HEK293 (cell line): Measurements from ENCODE around the gene SLC4A11.

ENCODE experiments used
- WT1 ChIP-seq: fragments of 450-650 bp; formaldehyde crosslinking; IDR thresholded peaks from 2 replicates; pipeline ENCODE4 v1.5.1; 2016; ENCODE audit warnings: missing biosample characterization, missing genetic modification characterization
- ZNF248 ChIP-seq: fragments of 450-650 bp; formaldehyde crosslinking; IDR thresholded peaks from 2 replicates; pipeline ENCODE4 v1.5.1; 2017; ENCODE audit warnings: missing biosample characterization, missing genetic modification characterization
- ZNF274 ChIP-seq, 2 experiments: fragments of 200-500 bp in 1 of 2; fragments of 450-650 bp in 1 of 2; sonication (Bioruptor generic) in 1 of 2; formaldehyde crosslinking in 1 of 2; IDR thresholded peaks; 2 replicates each; pipeline versions ENCODE4 v1.5.1 to v1.6.1; 2014 to 2016; ENCODE audit warnings: borderline replicate concordance in 1 of 2, inconsistent platforms in 1 of 2, low read length in 1 of 2, missing biosample characterization in 1 of 2, missing genetic modification characterization in 1 of 2
- ZNF302 ChIP-seq: fragments of 450-650 bp; formaldehyde crosslinking; IDR thresholded peaks from 2 replicates; pipeline ENCODE4 v1.5.1; 2016; ENCODE audit warnings: missing biosample characterization, missing genetic modification characterization, low read depth
- TF ChIP-seq, protein P1 (sequence below): fragments of 450-650 bp; formaldehyde crosslinking; IDR thresholded peaks from 2 replicates; pipeline ENCODE4 v1.5.1; 2017; ENCODE audit warnings: missing biosample characterization, missing genetic modification characterization
- TF ChIP-seq, protein P2 (sequence below): fragments of 450-650 bp; formaldehyde crosslinking; IDR thresholded peaks from 2 replicates; pipeline ENCODE4 v1.5.1; 2016; ENCODE audit warnings: missing biosample characterization, missing genetic modification characterization

GRCh38 chr20:3245156-3245555 is 6.2 kb upstream of the SLC4A11 start:
- TF ChIP-seq WT1 (tag by site-specific recombination) = no peak
- TF ChIP-seq, protein P1, sequence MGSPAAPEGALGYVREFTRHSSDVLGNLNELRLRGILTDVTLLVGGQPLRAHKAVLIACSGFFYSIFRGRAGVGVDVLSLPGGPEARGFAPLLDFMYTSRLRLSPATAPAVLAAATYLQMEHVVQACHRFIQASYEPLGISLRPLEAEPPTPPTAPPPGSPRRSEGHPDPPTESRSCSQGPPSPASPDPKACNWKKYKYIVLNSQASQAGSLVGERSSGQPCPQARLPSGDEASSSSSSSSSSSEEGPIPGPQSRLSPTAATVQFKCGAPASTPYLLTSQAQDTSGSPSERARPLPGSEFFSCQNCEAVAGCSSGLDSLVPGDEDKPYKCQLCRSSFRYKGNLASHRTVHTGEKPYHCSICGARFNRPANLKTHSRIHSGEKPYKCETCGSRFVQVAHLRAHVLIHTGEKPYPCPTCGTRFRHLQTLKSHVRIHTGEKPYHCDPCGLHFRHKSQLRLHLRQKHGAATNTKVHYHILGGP (tag by site-specific recombination) = no peak
- TF ChIP-seq, protein P2, sequence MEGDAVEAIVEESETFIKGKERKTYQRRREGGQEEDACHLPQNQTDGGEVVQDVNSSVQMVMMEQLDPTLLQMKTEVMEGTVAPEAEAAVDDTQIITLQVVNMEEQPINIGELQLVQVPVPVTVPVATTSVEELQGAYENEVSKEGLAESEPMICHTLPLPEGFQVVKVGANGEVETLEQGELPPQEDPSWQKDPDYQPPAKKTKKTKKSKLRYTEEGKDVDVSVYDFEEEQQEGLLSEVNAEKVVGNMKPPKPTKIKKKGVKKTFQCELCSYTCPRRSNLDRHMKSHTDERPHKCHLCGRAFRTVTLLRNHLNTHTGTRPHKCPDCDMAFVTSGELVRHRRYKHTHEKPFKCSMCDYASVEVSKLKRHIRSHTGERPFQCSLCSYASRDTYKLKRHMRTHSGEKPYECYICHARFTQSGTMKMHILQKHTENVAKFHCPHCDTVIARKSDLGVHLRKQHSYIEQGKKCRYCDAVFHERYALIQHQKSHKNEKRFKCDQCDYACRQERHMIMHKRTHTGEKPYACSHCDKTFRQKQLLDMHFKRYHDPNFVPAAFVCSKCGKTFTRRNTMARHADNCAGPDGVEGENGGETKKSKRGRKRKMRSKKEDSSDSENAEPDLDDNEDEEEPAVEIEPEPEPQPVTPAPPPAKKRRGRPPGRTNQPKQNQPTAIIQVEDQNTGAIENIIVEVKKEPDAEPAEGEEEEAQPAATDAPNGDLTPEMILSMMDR (tag by site-specific recombination) = no peak
- TF ChIP-seq ZNF248 = no peak
- no peak for TF ChIP-seq ZNF274 (IDR thresholded peaks at IDR 0.05; ENCODE audit: low read length)
- no peak for TF ChIP-seq ZNF274 (tag by site-specific recombination; IDR thresholded peaks at IDR 0.05; ENCODE audit: borderline replicate concordance)
- no peak for TF ChIP-seq ZNF302 (tag by site-specific recombination)
